CD4-positive, alpha-beta T cell treated with Interleukin-15 for 4 hours (primary cell): ENCODE measurements around the gene TMED4.
"Not testable (repeated sequence)": the region's sequence is repeated elsewhere in the genome, so short reads cannot be mapped to it uniquely, and the experiment has no call there.

Experiments used
- DNase-seq: peaks from one replicate; pipeline ENCODE4 v3.0.0-alpha.2; 2020; ENCODE audit warnings: low spot score

TMED4 gene

GRCh38 chr7:44607141-44608068 is 25.4 kb upstream of the TMED4 start:
- no peak for DNase-seq

DNA sequence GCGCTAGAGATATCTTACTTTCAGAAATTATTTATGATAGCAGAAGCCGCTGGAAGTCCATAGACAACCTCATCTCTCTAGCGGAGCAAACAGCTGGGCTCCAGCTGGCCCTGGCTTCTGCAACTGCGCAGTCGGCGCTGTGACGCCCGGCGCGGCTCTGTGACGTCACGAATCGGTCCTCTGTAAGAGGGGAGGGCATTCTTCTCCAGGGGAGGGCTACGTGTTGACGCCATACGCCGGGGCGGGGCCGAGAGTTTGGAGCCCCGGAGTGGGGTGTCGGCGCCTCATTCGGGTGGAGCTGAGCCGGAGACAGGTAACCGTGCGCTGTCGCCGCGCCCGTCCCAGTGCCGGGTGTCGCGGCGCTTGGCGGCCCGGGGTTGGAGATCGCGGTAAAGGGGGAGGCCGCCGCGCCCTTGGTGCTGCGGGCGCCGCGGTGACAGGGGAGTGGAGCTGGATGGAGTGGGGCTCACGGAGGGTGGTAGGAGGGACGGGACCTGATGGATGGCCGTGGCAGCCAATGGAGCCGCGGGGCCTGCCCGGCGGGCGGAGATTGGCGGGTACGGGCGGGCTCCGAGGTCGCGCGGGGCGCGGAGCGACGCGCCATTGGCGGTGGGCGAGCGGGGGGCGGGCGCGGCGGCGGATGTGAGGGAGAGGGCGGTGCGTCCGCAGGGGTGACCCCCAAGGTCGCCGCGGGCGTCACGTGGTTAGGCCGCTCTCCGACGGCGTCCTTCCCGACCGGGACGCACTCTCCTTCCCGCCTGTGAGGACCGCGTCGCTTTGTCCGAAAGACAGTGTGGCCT is 24.5 kb upstream of the TMED4 start, which contains the start of gene OGDH:
Gene OGDH (plus strand): TSS at position 287 of the 800 bp plus-strand sequence. CDS start 17,717 bp downstream, outside the sequence.
- DNase-seq = peak; percentile 99

GRCh38 chr7:44604941-44605340 is 22.9 kb upstream of the TMED4 start:
- DNase-seq = no peak

DNA sequence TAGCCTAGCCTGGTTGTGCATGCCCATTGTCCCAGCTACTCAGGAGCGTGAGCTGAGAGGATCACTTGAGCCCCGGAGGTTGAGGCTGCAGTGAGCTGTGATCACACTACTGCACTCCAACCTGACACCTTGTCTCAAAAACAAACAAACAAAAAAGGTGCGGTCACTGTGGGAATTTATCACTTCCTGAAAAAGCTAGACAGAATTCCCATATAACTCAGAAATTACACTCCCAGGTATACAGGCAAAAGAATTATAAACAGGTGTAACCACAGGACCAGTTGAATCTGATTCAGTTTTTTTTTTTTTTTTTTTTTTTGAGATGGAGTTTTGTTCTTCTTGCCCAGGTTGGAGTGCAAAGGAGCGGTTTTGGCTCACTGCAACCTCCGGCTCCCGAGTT is 21.2 kb upstream of the TMED4 start:
- DNase-seq = no peak

GRCh38 chr7:44602576-44602910 is 20.5 kb upstream of the TMED4 start:
- no peak for DNase-seq

DNA sequence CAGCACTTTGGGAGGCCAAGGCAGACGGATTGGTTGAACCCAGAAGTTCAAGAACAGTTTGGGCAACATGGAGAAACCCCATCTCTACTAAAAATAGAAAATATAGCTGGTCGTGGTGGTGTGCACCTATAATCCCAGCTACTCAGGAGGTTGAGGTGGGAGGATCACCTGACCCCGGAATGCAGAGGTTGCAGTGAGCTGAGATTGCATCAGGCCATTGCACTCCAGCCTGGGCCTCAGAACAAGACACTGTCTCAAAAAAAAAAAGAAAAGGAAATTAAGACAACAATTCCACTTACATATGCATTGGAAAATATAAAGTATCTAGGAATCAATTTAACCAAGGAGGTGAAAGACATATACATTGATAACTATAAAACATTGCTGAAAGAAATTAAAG is 17.2 kb upstream of the TMED4 start:
- no peak for DNase-seq

- DNase-seq = not testable (repeated sequence)
Observed at GRCh38 chr7:44597181-44597580, 15.2 kb upstream of the TMED4 start.

DNA sequence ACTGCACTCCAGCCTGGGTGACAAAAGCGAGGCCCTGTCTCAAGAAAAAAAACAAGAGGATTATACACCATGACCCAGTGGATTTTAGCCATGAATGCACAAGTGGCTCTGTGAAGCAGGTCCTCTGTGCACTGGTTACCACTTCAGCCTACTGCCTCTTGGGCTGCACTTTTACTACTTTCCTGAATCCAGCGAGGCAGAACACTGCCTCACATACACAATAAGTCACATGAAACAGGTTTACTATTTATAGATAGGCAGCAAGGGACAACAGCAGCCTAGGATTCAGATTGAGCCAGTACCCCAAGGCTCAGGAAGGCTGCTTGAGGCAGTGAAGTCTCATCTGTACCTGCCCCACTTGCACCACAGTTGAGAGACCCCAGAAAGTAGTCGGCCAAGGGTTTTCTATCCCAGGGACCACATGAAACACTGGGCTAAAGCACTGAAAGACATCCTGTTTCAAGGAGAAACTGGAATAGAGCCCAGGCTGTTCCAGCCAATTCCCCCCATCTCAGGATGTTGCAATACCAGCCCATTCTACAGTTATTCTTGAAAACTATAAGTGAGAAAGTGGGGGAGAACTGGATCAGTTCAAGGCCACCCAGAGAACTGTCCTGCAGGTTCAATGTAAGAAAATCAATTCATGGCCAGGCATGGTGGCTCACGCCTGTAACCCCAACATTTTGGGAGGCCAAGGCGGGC is 14.1 kb upstream of the TMED4 start:
- no peak for DNase-seq

GRCh38 chr7:44590910-44591309 is 8.9 kb upstream of the TMED4 start:
- DNase-seq = no peak

- DNase-seq = peak; percentile 78
Observed at GRCh38 chr7:44587843-44588711, 6.0 kb upstream of the TMED4 start.

DNA sequence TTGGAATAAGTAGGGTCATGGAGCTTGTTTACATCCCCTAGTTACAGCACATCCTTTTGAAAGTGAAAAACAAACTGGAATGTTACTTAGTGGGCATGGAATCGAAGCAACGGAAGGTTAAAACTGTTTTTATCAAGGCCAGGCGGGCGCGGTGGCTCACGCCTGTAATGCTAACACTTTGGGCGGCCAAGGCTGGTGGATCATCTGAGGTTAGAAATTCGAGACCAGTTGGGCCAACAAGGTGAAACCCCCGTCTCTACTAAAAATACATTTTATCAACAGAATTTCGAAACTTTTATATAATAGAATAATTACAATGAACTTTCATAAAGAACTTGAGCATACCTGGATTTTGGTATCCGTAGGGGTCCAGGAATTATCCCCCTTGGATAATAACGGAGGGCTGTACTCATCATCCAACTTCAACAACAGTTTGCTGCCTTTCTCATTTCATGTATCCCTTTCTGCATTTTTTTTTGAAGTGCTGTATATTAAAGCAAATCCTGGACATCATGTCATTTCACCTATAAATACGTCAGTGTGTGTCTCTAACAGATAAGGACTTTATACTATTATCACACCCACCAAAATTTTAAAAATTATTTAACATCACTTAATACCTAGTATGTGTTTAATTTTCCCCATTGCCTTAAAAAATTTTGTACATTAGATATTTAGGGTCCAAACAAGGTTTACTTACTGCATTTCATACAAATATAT is 1.3 kb upstream of the TMED4 start:
- no peak for DNase-seq

DNA sequence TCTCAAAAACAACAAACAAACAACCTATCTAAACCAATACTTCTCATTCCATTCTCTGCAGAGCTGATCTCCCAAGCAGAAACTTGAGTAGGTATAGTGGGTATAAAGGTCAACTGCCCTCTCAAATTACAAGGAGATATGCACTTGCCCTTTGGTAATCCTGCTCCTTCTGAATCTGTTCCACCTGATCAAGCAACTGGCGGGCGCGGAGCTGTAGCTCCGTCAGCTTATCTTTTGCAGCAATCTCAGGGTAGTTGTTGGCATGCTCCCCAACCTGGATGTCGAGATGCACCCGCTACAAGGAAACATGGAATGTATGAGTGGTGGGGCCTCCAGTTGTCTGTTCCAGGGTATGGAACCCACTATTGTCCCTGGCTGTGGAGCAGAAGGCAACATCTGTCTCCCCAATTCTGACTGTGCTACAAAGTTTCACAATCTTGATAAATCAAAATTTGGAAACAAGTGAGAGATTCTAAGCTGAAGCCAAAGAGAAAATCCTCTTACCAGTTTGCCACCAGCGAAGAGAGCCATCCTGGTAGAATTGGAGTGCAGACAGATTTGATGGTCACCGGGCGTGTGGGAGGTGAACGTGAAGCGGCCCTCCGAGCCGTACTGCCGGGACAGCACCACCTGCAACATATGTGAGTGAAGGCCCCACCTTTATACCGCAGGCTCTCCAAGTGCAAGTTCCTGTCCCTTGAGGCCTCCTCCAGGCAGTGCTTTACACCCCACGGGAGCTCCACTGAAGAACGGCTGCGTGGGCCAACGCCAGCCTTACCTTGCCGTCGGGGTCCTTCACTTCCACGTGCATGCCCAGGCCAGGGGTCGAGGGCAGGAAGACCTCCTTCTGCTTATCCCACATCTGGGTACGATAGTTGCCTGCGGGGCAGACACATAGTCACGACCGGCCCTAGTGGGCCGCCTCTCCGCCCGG is 819 bp downstream of the TMED4 start:
- DNase-seq = peak; percentile 44

DNA sequence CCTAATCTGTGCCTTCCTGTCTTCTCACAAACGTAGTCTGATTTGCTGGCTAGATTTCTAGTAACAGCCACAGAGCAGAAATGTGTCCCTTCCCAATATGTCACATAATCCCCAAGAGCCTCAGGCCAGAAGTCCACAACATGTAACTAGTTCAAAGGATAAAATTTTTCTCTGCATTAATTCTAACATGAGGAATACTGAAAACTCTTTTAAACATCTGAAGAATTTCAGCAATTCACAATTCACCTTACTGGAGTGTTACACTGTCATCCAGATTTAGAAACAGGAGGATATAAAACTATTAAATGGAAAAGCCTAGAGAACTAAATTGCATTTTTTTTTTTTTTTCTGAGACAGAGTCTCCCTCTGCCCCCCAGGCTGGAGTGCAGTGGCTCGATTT is 5.8 kb downstream of the TMED4 start:
- DNase-seq = no peak

DNA sequence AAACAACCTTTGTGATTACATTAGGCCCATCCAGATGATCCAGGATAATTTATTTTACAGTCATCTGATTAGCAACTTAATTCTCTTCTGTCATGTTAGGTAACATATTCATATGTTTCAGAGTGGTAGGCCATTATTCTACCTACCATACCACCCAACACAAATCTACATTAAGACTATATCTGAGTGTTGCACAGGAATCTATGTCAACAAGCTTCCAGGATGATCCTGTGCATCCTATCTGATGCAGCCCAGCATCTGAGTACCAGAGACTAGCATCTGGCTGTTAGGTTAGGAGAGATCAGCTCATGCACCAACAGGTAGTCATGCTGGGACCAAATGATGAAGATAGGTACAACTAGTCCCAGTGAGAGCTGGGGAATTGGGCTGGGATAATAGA is 7.0 kb downstream of the TMED4 start:
- DNase-seq = no peak

- no peak for DNase-seq
Observed at GRCh38 chr7:44574287-44574872, 7.7 kb downstream of the TMED4 start.

DNA sequence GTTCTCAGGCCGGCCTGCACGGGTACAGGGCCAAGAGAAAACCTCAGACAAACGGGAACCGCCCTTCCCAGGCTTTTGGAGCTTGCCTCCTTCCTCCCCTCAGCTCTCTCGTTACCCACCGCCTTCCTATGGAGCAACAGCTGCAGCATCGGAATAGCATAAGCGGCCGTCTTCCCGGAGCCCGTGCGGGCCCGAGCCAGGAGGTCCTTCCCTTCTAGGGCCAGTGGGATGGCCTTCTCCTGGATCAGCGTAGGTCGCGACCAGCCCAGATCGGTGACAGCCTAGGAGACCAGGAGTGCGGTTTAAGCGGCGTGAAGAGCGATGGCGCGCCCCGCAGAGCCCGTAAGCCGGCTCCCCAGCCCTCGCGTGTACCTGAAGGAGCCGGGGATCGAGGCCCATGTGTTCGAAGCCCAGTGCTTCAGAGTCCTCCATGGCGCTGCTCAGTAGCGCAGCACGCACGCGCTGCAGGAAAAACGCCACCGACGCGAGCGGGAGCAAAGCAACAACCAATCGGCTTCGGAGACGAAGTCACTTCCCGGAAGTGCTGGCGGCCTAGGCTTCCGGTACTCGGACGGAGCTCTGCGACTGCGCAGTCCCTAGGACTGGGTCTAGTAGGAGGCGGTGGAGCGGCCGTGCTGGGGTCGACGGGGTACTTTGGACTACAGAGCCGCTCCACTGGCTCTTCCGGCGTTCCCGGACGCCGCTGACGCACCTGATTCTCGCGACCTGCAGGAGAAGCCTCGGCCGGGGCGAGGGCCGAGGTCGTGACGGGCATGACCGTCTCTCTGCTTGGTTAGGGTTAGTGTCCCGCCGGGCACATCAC is 8.4 kb downstream of the TMED4 start, which contains the start of gene DDX56:
Gene DDX56 (minus strand): TSS at position 445 of the 823 bp plus-strand sequence. CDS start 13 bp downstream, at position 432.
- peak; percentile 93 for DNase-seq

- no peak for DNase-seq
Observed at GRCh38 chr7:44572771-44573170, 9.3 kb downstream of the TMED4 start.

GRCh38 chr7:44569959-44570358 is 12.1 kb downstream of the TMED4 start:
- no peak for DNase-seq
